IPS DF 6.9 (cell line): ENCODE measurements around the gene MAD1L1.

Experiments
- DNase-seq: peaks from one replicate; pipeline ENCODE4 v3.0.0-alpha.2; 2013; ENCODE audit warnings: low read depth, low spot score
- H3K27ac ChIP-seq: one replicate; pipeline ENCODE4 v1.5.1; 2013; ENCODE audit warnings: low read length, control low read depth
- H3K27me3 ChIP-seq: 2 replicates; pipeline ENCODE4 v1.6.1; 2013; ENCODE audit warnings: mild to moderate bottlenecking, low read length; ENCODE audit not compliant: control insufficient read depth, insufficient read depth
- H3K36me3 ChIP-seq: 2 replicates; pipeline ENCODE4 v1.6.1; 2013; ENCODE audit warnings: low read length; ENCODE audit not compliant: control insufficient read depth, insufficient read depth
- H3K4me1 ChIP-seq: 2 replicates; pipeline ENCODE4 v1.6.1; 2013; ENCODE audit warnings: low read length; ENCODE audit not compliant: control insufficient read depth, insufficient read depth
- H3K4me3 ChIP-seq: 2 replicates; pipeline ENCODE4 v1.5.1; 2013; ENCODE audit warnings: mild to moderate bottlenecking, low read length
- H3K9me3 ChIP-seq: 2 replicates; pipeline ENCODE4 v1.6.1; 2013; ENCODE audit warnings: low read length, inconsistent platforms; ENCODE audit not compliant: control insufficient read depth, insufficient read depth
- WGBS: extraction: QIAGEN DNeasy Blood & Tissue Kit; methylation state at CpG from one replicate; pipeline ENCODE4 v1.1.7; 2013; ENCODE audit warnings: mixed read lengths, missing lambda C conversion rate; ENCODE audit not compliant: insufficient read length, insufficient coverage; 5-methylcytosine and 5-hydroxymethylcytosine counted together

MAD1L1 gene

GRCh38 chr7:1968397-1969111, 264.2 kb downstream of the MAD1L1 start:
- Histone ChIP-seq H3K9me3 (no peaks in the 10 kb centered on the region), H3K4me3 (no peak overlapping the region), H3K36me3 (peaks cover 6% of the 10 kb centered on the region; the same call in 1 of the 2 replicates), H3K4me1 (no peaks in the 10 kb centered on the region), H3K27ac (no peak overlapping the region), H3K27me3 (no peaks in the 10 kb centered on the region)
- DNase-seq: no peak
- WGBS: no CpG with 5 or more reads among the region's 36 CpGs

- Histone ChIP-seq H3K4me1 (no peaks in the 10 kb centered on the region), H3K4me3 (no peak overlapping the region), H3K36me3 (peaks cover 6% of the 10 kb centered on the region; the same call in 1 of the 2 replicates), H3K9me3 (no peaks in the 10 kb centered on the region), H3K27ac (no peak overlapping the region), H3K27me3 (no peaks in the 10 kb centered on the region)
- no CpG with 5 or more reads among the region's 45 CpGs for WGBS
- no peak for DNase-seq
Measured at GRCh38 chr7:1967512-1968396, 265.0 kb downstream of the MAD1L1 start.

GRCh38 chr7:1966631-1967200, 266.0 kb downstream of the MAD1L1 start:
- no CpG with 5 or more reads among the region's 26 CpGs for WGBS
- no peak overlapping the region for H3K4me3 ChIP-seq
- no peaks in the 10 kb centered on the region for H3K4me1 ChIP-seq
- H3K9me3 ChIP-seq: no peaks in the 10 kb centered on the region
- peaks cover 6% of the 10 kb centered on the region; the same call in 1 of the 2 replicates for H3K36me3 ChIP-seq
- no peak for DNase-seq
- H3K27me3 ChIP-seq: no peaks in the 10 kb centered on the region
- H3K27ac ChIP-seq: no peak overlapping the region

GRCh38 chr7:1965579-1966294, 267.0 kb downstream of the MAD1L1 start:
- Histone ChIP-seq H3K36me3 (peaks cover 6% of the 10 kb centered on the region; the same call in 1 of the 2 replicates), H3K4me3 (no peak overlapping the region), H3K4me1 (no peaks in the 10 kb centered on the region), H3K9me3 (no peaks in the 10 kb centered on the region), H3K27ac (no peak overlapping the region), H3K27me3 (no peaks in the 10 kb centered on the region)
- no CpG with 5 or more reads among the region's 26 CpGs for WGBS
- no peak for DNase-seq

GRCh38 chr7:1964913-1965578, 267.7 kb downstream of the MAD1L1 start:
- Histone ChIP-seq H3K27ac (no peak overlapping the region), H3K27me3 (no peaks in the 10 kb centered on the region), H3K4me1 (no peaks in the 10 kb centered on the region), H3K4me3 (no peak overlapping the region), H3K9me3 (no peaks in the 10 kb centered on the region), H3K36me3 (peaks cover 6% of the 10 kb centered on the region; the same call in 1 of the 2 replicates)
- no CpG with 5 or more reads among the region's 25 CpGs for WGBS
- DNase-seq: no peak

- Histone ChIP-seq H3K9me3 (no peaks in the 10 kb centered on the region), H3K4me3 (no peak overlapping the region), H3K4me1 (no peaks in the 10 kb centered on the region), H3K27me3 (no peaks in the 10 kb centered on the region), H3K27ac (no peak overlapping the region), H3K36me3 (peaks cover 6% of the 10 kb centered on the region; the same call in 1 of the 2 replicates)
- DNase-seq: no peak
- no CpG with 5 or more reads among the region's 25 CpGs for WGBS
Measured at GRCh38 chr7:1964211-1964912, 268.4 kb downstream of the MAD1L1 start.

- WGBS: no CpG with 5 or more reads among the region's 15 CpGs
- Histone ChIP-seq H3K36me3 (peaks cover 6% of the 10 kb centered on the region; the same call in 1 of the 2 replicates), H3K9me3 (no peaks in the 10 kb centered on the region), H3K4me1 (no peaks in the 10 kb centered on the region), H3K27ac (no peak overlapping the region), H3K27me3 (no peaks in the 10 kb centered on the region), H3K4me3 (no peak overlapping the region)
- no peak for DNase-seq
Measured at GRCh38 chr7:1963575-1963974, 269.2 kb downstream of the MAD1L1 start.

GRCh38 chr7:1961701-1962276, 271.0 kb downstream of the MAD1L1 start:
- no peaks in the 10 kb centered on the region for H3K4me1 ChIP-seq
- H3K36me3 ChIP-seq: no peaks in the 10 kb centered on the region
- no peak for DNase-seq
- H3K9me3 ChIP-seq: no peaks in the 10 kb centered on the region
- no peaks in the 10 kb centered on the region for H3K27me3 ChIP-seq
- WGBS: no CpG with 5 or more reads among the region's 15 CpGs
- H3K4me3 ChIP-seq: no peak overlapping the region
- no peak overlapping the region for H3K27ac ChIP-seq

GRCh38 chr7:1959305-1959704, 273.4 kb downstream of the MAD1L1 start:
- Histone ChIP-seq H3K9me3 (no peaks in the 10 kb centered on the region), H3K4me1 (no peaks in the 10 kb centered on the region), H3K27me3 (no peaks in the 10 kb centered on the region), H3K4me3 (no peak overlapping the region), H3K36me3 (no peaks in the 10 kb centered on the region), H3K27ac (no peak overlapping the region)
- DNase-seq: no peak
- WGBS: no CpG with 5 or more reads among the region's 13 CpGs
